Measurements from ENCODE around the gene TSKU.

TSKU gene

GRCh38 chr11:76748948-76749347, 34.2 kb upstream of the TSKU start:
- Histone ChIP-seq H2AFZ (ENCODE audit: low read length) (no peak overlapping the region), H3K9me3 (replicated peaks in 1 of 2; ENCODE audit: control insufficient read depth in 2 of 2, insufficient read depth in 1 of 2, low read depth in 1 of 2, low read length in 2 of 2) (peaks cover 0 to 2% of the 10 kb centered on the region in 2 donors), H3K18ac (ENCODE audit: low read length) (no peak overlapping the region), H2BK5ac (ENCODE audit: low read length) (no peak overlapping the region), H3K27ac (replicated peaks; ENCODE audit: low read length) (no peak overlapping the region), H3K4ac (ENCODE audit: low read length) (no peak overlapping the region), H3K36me3 (replicated peaks in 1 of 2; ENCODE audit: control insufficient read depth in 2 of 2, insufficient read depth in 2 of 2, low read length in 2 of 2) (no peaks in the 10 kb centered on the region), H4K8ac (ENCODE audit: low read depth, low read length) (no peak overlapping the region), H3K79me1 (ENCODE audit: low read depth, low read length) (no peaks in the 10 kb centered on the region), H2BK120ac (ENCODE audit: low read depth, low read length) (no peak overlapping the region), H3K23ac (ENCODE audit: low read depth, low read length, poor library complexity) (no peak overlapping the region), H3K14ac (ENCODE audit: low read length) (no peak overlapping the region), H3K9ac (ENCODE audit: low read depth, low read length, poor library complexity) (no peak overlapping the region), H4K91ac (ENCODE audit: low read depth, low read length, poor library complexity) (no peak overlapping the region), H3K4me1 (ENCODE audit: control insufficient read depth in 2 of 2, insufficient read depth in 1 of 2, low read depth in 1 of 2, low read length in 2 of 2) (peaks cover 2 to 6% of the 10 kb centered on the region in 2 donors), H3K4me3 (ENCODE audit: low read length in 2 of 2) (no peak overlapping the region), H2AK5ac (ENCODE audit: low read depth, low read length) (no peak overlapping the region), H3K4me2 (ENCODE audit: insufficient read depth, low read length, poor library complexity, severe bottlenecking) (no peak overlapping the region), H2BK15ac (ENCODE audit: low read length) (no peak overlapping the region), H3K27me3 (ENCODE audit: control insufficient read depth in 3 of 3, insufficient read depth in 3 of 3, low read depth in 1 of 3, low read length in 3 of 3) (peaks cover 0 to 35% (median 5%) of the 10 kb centered on the region in 3 experiments), H2BK12ac (ENCODE audit: low read length) (no peak overlapping the region)
- no peak for DNase-seq (ENCODE audit: low spot score)
- WGBS, 2 donors (ENCODE audit: extremely low coverage in 2 of 2, insufficient read length in 2 of 2, insufficient replicate concordance in 1 of 2), result 100% methylated on average over 1 of the region's 5 CpGs; no CpG with 5 or more reads in 1 of the 2 donors

GRCh38 chr11:76750067-76750466, 33.1 kb upstream of the TSKU start:
- no CpG with 5 or more reads among the region's 2 CpGs for WGBS, 2 donors (ENCODE audit: extremely low coverage in 2 of 2, insufficient read length in 2 of 2, insufficient replicate concordance in 1 of 2)
- no peak overlapping the region for H3K27ac ChIP-seq (replicated peaks; ENCODE audit: low read length)
- DNase-seq (ENCODE audit: low spot score), result no peak
- H4K8ac ChIP-seq (ENCODE audit: low read depth, low read length), result no peak overlapping the region
- no peak overlapping the region for H3K23ac ChIP-seq (ENCODE audit: low read depth, low read length, poor library complexity)
- peaks cover 2 to 6% of the 10 kb centered on the region in 2 donors for H3K4me1 ChIP-seq (ENCODE audit: control insufficient read depth in 2 of 2, insufficient read depth in 1 of 2, low read depth in 1 of 2, low read length in 2 of 2)
- no peak overlapping the region for H2AFZ ChIP-seq (ENCODE audit: low read length)
- H3K9ac ChIP-seq (ENCODE audit: low read depth, low read length, poor library complexity), result no peak overlapping the region
- no peak overlapping the region for H2BK5ac ChIP-seq (ENCODE audit: low read length)
- no peak overlapping the region for H3K14ac ChIP-seq (ENCODE audit: low read length)
- H4K91ac ChIP-seq (ENCODE audit: low read depth, low read length, poor library complexity), result no peak overlapping the region
- H3K4me3 ChIP-seq (ENCODE audit: low read length in 2 of 2), result no peak overlapping the region
- H3K4me2 ChIP-seq (ENCODE audit: insufficient read depth, low read length, poor library complexity, severe bottlenecking), result no peak overlapping the region
- H2AK5ac ChIP-seq (ENCODE audit: low read depth, low read length), result no peak overlapping the region
- H3K18ac ChIP-seq (ENCODE audit: low read length), result no peak overlapping the region
- no peak overlapping the region for H2BK12ac ChIP-seq (ENCODE audit: low read length)
- H3K36me3 ChIP-seq (replicated peaks in 1 of 2; ENCODE audit: control insufficient read depth in 2 of 2, insufficient read depth in 2 of 2, low read length in 2 of 2), result no peaks in the 10 kb centered on the region
- no peak overlapping the region for H3K4ac ChIP-seq (ENCODE audit: low read length)
- H3K27me3 ChIP-seq (ENCODE audit: control insufficient read depth in 3 of 3, insufficient read depth in 3 of 3, low read depth in 1 of 3, low read length in 3 of 3), result peaks cover 0 to 35% (median 5%) of the 10 kb centered on the region in 3 experiments
- no peak overlapping the region for H2BK120ac ChIP-seq (ENCODE audit: low read depth, low read length)
- no peaks in the 10 kb centered on the region for H3K79me1 ChIP-seq (ENCODE audit: low read depth, low read length)
- no peak overlapping the region for H2BK15ac ChIP-seq (ENCODE audit: low read length)
- no peaks in the 10 kb centered on the region for H3K9me3 ChIP-seq (replicated peaks in 1 of 2; ENCODE audit: control insufficient read depth in 2 of 2, insufficient read depth in 1 of 2, low read depth in 1 of 2, low read length in 2 of 2)

- no peak overlapping the region for H3K4me2 ChIP-seq (ENCODE audit: insufficient read depth, low read length, poor library complexity, severe bottlenecking)
- H3K23ac ChIP-seq (ENCODE audit: low read depth, low read length, poor library complexity), result no peak overlapping the region
- no peak for DNase-seq (ENCODE audit: low spot score)
- no peak overlapping the region for H2BK12ac ChIP-seq (ENCODE audit: low read length)
- H3K27ac ChIP-seq (replicated peaks; ENCODE audit: low read length), result no peak overlapping the region
- H3K36me3 ChIP-seq (replicated peaks in 1 of 2; ENCODE audit: control insufficient read depth in 2 of 2, insufficient read depth in 2 of 2, low read length in 2 of 2), result no peaks in the 10 kb centered on the region
- no CpG with 5 or more reads among the region's 6 CpGs for WGBS, 2 donors (ENCODE audit: extremely low coverage in 2 of 2, insufficient read length in 2 of 2, insufficient replicate concordance in 1 of 2)
- peaks cover 1 to 2% of the 10 kb centered on the region in 2 donors for H3K4me1 ChIP-seq (ENCODE audit: control insufficient read depth in 2 of 2, insufficient read depth in 1 of 2, low read depth in 1 of 2, low read length in 2 of 2)
- no peak overlapping the region for H2BK5ac ChIP-seq (ENCODE audit: low read length)
- H3K14ac ChIP-seq (ENCODE audit: low read length), result no peak overlapping the region
- H4K91ac ChIP-seq (ENCODE audit: low read depth, low read length, poor library complexity), result no peak overlapping the region
- H2BK120ac ChIP-seq (ENCODE audit: low read depth, low read length), result no peak overlapping the region
- no peak overlapping the region for H4K8ac ChIP-seq (ENCODE audit: low read depth, low read length)
- H2BK15ac ChIP-seq (ENCODE audit: low read length), result no peak overlapping the region
- no peak overlapping the region for H2AFZ ChIP-seq (ENCODE audit: low read length)
- H3K4ac ChIP-seq (ENCODE audit: low read length), result no peak overlapping the region
- H3K18ac ChIP-seq (ENCODE audit: low read length), result no peak overlapping the region
- no peak overlapping the region for H3K4me3 ChIP-seq (ENCODE audit: low read length in 2 of 2)
- no peaks in the 10 kb centered on the region for H3K9me3 ChIP-seq (replicated peaks in 1 of 2; ENCODE audit: control insufficient read depth in 2 of 2, insufficient read depth in 1 of 2, low read depth in 1 of 2, low read length in 2 of 2)
- H2AK5ac ChIP-seq (ENCODE audit: low read depth, low read length), result no peak overlapping the region
- no peaks in the 10 kb centered on the region for H3K79me1 ChIP-seq (ENCODE audit: low read depth, low read length)
- no peak overlapping the region for H3K9ac ChIP-seq (ENCODE audit: low read depth, low read length, poor library complexity)
- peaks cover 0 to 35% (median 5%) of the 10 kb centered on the region in 3 experiments for H3K27me3 ChIP-seq (ENCODE audit: control insufficient read depth in 3 of 3, insufficient read depth in 3 of 3, low read depth in 1 of 3, low read length in 3 of 3)
Observed at GRCh38 chr11:76750746-76751145, 32.4 kb upstream of the TSKU start.

GRCh38 chr11:76752321-76753143, 30.6 kb upstream of the TSKU start:
- no CpG with 5 or more reads among the region's 25 CpGs for WGBS, 2 donors (ENCODE audit: extremely low coverage in 2 of 2, insufficient read length in 2 of 2, insufficient replicate concordance in 1 of 2)

More at GRCh38 chr11:76752321-76753143, 30.6 kb upstream of the TSKU start:
- Histone ChIP-seq H2AK5ac (ENCODE audit: low read depth, low read length) (peak overlapping the region; percentile 40), H3K79me1 (ENCODE audit: low read depth, low read length) (no peaks in the 10 kb centered on the region), H3K14ac (ENCODE audit: low read length) (no peak overlapping the region), H3K27ac (replicated peaks; ENCODE audit: low read length) (no peak overlapping the region), H3K23ac (ENCODE audit: low read depth, low read length, poor library complexity) (peak overlapping the region; percentile 46), H3K18ac (ENCODE audit: low read length) (peak overlapping the region; percentile 46), H2BK5ac (ENCODE audit: low read length) (no peak overlapping the region), H3K4me2 (ENCODE audit: insufficient read depth, low read length, poor library complexity, severe bottlenecking) (no peak overlapping the region), H3K9ac (ENCODE audit: low read depth, low read length, poor library complexity) (peak overlapping the region; percentile 63), H2AFZ (ENCODE audit: low read length) (peak overlapping the region; percentile 55), H3K4me3 (ENCODE audit: low read length in 2 of 2) (no peak overlapping the region), H3K4me1 (ENCODE audit: control insufficient read depth in 2 of 2, insufficient read depth in 1 of 2, low read depth in 1 of 2, low read length in 2 of 2) (peaks cover 0 to 2% of the 10 kb centered on the region in 2 donors), H3K27me3 (ENCODE audit: control insufficient read depth in 3 of 3, insufficient read depth in 3 of 3, low read depth in 1 of 3, low read length in 3 of 3) (peaks cover 0 to 37% (median 12%) of the 10 kb centered on the region in 3 experiments), H2BK12ac (ENCODE audit: low read length) (peak overlapping the region; percentile 86), H2BK15ac (ENCODE audit: low read length) (peak overlapping the region; percentile 68), H4K8ac (ENCODE audit: low read depth, low read length) (no peak overlapping the region), H4K91ac (ENCODE audit: low read depth, low read length, poor library complexity) (peak overlapping the region; percentile 15), H2BK120ac (ENCODE audit: low read depth, low read length) (no peak overlapping the region), H3K36me3 (replicated peaks in 1 of 2; ENCODE audit: control insufficient read depth in 2 of 2, insufficient read depth in 2 of 2, low read length in 2 of 2) (no peaks in the 10 kb centered on the region), H3K4ac (ENCODE audit: low read length) (no peak overlapping the region), H3K9me3 (replicated peaks in 1 of 2; ENCODE audit: control insufficient read depth in 2 of 2, insufficient read depth in 1 of 2, low read depth in 1 of 2, low read length in 2 of 2) (no peaks in the 10 kb centered on the region)
- no peak for DNase-seq (ENCODE audit: low spot score)

Measured in neuronal stem cell (in vitro differentiated cells).